Activated CD4-positive, CD25-positive, alpha-beta regulatory T cell treated with anti-CD3 and anti-CD28 coated beads, Interleukin-2, amount 50 U/mL, for 24 hours (primary cell): ENCODE measurements around the gene USP15.
"Not testable (repeated sequence)": the region's sequence is repeated elsewhere in the genome, so short reads cannot be mapped to it uniquely, and the experiment has no call there.

Experiments used
- ATAC-seq, 2 donors: fragments of 150-1000 bp; cut with Tn5 transposase; one replicate each; pipeline ENCODE4 v1.10.0; 2021; ENCODE audit warnings: mild to moderate bottlenecking in 1 of 2, moderate library complexity in 1 of 2

The USP15 gene

GRCh38 chr12:62461171-62461837 is 201.1 kb downstream of the USP15 start:
- ATAC-seq: not testable (repeated sequence)

- ATAC-seq: not testable (repeated sequence)
These were observed 203.0 kb downstream of the USP15 start for GRCh38 chr12:62463252-62463651.
